Effector CD4-positive, alpha-beta T cell (primary cell): ENCODE measurements around the gene TH.

Experiments used
- DNase-seq: peaks from one replicate; pipeline ENCODE4 v3.0.0-alpha.2; 2020

TH gene

GRCh38 chr11:2158296-2158737 is 13.3 kb downstream of the TH start:
- DNase-seq, result no peak

- DNase-seq, result no peak
Measured at GRCh38 chr11:2157294-2158040, 14.1 kb downstream of the TH start.

GRCh38 chr11:2156416-2157182 is 15.0 kb downstream of the TH start:
- DNase-seq, result peak; percentile 37

DNA sequence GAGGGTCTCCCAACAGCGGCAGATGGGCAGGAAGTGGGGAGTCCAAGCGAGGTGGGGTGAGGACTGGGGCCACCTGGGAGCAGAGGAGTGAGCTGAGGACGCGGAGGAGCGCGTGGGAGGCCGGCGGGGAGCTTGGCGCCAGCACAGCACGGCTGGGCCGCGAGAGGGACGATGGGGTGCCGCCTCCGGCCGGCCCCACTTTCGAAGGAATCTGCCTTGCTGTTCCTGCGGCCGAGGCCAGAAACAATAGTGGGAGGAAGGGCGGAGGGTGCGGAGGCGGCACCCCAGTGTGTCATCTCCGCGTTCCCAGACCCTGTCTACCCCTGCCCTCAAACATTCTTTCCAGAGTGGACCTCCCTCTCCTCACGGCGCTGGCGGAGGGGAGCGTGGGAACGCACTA is 16.1 kb downstream of the TH start:
- no peak for DNase-seq

DNA sequence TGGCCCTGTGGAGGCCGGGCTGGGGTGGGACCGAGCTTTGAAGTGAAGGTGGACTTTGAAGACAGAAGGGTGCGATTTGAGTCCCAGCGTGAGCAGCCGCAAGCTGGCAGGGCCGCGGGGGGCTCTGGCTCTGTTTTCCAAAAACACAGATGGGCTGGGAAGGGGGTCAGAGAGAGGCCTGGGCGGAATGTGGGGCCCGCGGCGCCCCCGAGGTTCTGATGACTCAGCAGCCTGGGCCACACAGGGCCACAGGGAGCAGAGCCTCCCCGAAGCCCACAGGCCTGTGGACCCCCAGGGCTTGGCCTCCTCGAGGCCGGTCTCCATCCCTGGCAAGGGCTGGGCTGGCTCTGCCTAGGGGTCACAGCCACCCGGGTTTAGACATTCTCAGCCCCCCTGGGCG is 16.7 kb downstream of the TH start:
- no peak for DNase-seq

- DNase-seq, result no peak
Measured at GRCh38 chr11:2154195-2154585, 17.4 kb downstream of the TH start.

- DNase-seq, result no peak
Measured at GRCh38 chr11:2153581-2154194, 17.9 kb downstream of the TH start.

GRCh38 chr11:2151500-2152257 is 19.9 kb downstream of the TH start:
- peak; percentile 72 for DNase-seq

DNA sequence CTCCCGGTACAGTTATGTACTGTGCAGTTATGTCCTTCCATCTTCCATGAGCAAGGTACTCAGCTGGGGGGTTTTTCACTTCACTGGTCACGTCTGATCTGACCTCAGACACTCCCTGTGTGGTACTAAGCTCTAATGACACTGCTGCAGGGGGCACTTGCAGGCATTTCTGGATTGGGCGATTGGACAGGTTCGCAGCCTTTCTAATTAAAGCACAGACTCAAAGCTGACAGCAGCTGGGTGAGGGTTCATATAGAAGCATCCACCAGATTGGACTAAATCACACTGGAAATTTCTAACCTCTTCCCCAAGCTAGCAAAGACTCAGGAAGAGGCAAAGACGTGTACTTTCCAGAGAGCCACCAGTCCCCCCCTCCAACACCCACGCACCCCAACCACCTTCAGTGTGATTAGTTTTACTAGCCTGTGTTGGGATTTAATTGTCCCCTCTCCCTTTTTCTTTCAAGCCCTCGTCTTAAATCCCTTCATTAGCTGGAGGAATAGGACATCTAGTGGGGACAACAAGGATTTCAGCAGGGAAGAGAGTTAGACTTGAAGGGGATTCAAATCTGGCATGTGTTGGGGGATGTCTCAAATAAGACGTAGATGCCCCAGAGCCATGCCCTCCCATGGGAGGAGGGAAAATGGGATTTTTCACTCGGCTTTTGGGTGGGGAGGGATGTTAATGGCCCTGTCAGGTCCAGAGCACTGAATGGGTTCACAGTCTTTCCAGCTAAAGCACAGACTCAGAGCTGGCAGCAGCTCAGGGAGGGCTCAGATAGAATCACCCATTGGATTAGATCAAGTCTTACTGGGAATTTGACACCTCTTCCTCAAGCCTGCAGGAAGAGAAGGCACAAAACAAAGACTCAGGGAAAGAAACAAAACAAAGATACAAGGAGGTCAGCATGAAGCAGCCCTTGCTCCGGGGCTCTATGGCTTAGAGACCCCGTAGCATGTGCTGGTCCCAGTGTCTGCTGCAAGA is 21.5 kb downstream of the TH start:
- no peak for DNase-seq

- no peak for DNase-seq
Measured at GRCh38 chr11:2149460-2149859, 22.2 kb downstream of the TH start.

- no peak for DNase-seq
Measured at GRCh38 chr11:2148595-2148994, 23.0 kb downstream of the TH start.

- no peak for DNase-seq
Measured at GRCh38 chr11:2147391-2147790, 24.2 kb downstream of the TH start.

DNA sequence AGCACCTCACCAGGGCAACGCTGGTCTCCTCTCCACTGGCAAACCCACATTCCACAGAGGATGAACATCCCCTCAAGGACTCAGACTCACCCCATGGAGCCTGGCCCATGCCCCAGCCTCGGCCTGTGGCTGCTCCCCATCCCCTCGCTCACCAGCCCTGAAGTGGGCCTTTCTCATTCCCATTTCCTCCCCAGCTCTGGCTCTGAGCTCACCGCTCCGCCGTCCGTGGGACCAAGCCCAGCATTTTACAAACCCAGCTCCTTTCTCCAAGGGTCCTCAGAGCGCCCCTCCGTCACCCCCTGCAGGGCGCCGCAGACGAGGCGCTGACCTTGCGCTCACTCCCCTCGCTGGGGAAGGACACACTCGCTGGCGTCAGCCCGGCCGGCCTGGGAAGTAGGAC is 25.6 kb downstream of the TH start:
- DNase-seq, result no peak

DNA sequence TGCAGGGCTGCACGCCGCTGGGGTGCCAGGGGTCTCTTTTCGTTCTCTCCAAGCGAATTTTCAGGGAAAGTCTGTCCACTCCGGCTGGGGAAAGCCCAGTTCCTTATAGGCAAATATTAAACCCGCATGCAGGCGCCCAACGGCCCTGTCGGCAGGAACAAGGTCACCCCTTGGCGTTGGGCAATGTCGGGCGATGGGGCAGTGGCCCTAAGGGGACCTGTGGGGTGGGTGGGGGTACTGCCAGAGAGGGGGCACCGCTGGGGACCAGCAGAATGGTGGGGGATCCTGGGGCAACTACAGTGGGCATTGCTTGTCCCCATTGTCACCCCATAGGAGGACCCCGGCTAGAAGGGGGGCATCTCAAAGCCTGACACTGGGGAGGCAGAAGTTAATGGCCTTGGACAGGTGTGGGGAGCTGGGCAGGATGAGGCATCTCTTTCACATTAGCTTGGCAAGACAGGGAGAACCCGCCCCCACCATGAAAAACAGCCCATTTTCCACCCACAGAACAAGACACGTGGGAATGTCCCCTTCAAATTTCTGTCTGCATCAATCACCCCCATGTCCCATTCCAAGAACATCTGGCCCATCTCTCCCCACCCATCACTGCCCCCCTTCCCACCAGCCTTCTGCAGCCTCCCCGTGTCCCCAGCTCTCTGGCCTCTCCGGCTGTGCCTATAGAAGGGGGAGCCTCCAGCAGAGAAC is 26.9 kb downstream of the TH start:
- no peak for DNase-seq

DNA sequence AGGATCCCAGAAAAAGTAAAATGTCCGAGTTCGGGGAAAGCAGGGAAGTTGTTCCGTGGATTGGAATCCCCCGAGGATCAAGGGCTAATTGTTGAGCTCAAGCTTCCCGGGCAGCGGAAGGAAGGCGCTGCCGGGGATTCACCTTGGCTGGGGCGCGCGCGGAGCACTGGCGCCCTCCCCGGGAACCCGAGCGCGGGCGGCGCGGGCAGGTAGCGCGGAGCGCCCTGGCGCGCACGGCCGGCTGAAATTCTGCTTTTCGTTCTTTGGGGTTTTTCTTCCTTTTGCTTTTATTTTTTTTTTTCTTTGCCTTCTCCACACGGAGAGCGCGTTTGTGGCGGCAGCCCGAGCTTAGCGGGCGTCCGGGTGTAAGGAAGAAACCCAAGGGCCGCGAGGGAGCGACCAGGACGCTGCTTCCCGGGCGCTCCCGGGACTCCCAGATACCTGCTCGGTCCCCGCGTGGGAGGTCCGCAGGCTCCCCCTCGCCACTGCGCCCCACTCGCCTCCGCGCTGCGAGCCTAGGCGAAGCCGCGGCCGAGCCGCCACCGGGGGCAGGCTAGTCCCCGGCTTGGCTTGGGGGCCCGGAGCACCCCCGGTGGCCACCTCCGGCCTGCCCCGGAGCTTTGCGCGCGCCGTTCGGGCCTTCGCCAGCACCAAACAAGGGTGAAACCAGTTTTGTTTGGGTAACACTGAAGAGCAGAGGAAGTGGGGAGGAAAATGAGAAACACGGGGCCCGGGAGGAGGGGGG is 27.6 kb downstream of the TH start:
- no peak for DNase-seq

DNA sequence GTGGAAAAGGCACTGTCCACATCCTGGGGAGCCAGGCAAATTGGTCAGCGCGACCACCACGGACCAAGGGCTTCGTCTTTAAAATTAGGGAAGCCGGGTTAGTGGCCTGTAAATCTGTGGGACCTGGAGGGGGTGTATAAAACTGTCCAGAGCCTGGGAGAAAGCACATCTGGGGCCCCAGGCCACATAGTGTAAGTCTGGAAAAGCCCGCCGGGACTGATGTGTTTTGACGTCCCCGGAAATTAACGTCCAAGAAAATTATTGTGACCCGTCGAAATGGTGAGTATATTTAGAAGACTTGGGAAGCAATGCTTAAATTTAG is 28.2 kb downstream of the TH start:
- DNase-seq, result no peak

DNA sequence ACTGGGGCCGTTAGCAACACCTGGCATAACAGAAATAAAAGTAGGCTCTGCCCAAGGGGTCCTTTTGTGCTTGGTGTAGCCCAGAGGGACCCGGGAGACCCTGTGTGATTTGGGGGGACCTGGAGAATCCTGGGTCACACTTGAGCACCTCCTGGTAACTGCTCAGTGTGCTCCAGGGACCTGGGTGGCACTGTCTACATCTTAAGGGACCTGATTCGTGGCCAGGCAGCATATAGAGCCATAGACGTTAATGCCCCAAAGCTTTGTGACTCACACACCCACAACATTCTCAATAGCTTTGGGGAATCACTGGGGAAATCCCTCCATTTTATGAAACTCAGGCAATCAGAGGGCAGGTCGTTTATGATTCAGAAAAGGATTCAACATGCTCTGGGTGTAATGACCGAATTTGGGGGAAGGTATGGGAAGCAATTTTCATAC is 28.8 kb downstream of the TH start:
- no peak for DNase-seq

DNA sequence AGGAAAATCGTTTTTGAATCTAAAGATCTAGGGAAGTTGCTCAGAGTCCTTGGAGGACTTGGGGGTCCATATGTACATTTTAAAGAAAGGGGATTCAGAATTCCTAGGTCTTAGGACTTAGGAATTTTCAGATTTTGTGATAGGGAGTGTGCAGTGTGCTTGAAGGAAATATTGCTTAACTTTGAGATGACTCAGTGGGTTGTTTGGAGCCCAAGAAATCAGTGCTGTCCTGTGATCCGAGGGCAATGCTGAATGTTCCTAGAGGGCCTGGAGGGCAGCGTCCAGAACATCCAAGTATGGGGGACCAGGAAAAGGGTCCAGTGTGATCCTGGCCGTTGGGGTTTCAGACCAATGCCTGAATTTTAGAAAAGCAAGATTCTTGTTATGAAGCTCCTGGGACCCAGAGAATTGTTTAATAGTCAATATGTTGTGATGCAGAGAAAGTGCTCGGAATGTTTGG is 29.3 kb downstream of the TH start:
- no peak for DNase-seq

GRCh38 chr11:2140411-2141400 is 30.9 kb downstream of the TH start:
- no peak for DNase-seq
